ENCODE results near the gene DDX42.

The DDX42 gene

DNA sequence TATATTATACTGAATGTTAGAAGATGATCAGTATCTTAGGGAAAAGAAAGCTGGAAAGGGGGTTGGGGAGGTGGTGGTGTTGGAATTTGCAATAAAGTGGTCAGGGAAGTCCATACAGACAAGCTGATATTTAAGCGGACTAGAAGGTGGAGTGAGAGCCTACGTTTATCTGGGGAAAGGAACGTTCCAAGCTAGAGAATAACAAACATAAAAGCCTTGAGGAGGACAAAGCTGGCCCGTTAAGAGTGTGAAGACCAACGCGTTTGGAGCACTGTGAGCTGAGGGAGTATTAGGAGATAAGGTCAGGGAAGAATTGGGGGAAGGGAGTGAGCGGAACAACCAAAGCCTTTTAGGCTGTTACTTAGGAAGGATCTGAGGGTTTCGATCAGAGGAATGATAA is 1.4 kb downstream of the DDX42 start:
- no peak for DNase-seq (ENCODE audit: low spot score)
- TF ChIP-seq, protein P1, sequence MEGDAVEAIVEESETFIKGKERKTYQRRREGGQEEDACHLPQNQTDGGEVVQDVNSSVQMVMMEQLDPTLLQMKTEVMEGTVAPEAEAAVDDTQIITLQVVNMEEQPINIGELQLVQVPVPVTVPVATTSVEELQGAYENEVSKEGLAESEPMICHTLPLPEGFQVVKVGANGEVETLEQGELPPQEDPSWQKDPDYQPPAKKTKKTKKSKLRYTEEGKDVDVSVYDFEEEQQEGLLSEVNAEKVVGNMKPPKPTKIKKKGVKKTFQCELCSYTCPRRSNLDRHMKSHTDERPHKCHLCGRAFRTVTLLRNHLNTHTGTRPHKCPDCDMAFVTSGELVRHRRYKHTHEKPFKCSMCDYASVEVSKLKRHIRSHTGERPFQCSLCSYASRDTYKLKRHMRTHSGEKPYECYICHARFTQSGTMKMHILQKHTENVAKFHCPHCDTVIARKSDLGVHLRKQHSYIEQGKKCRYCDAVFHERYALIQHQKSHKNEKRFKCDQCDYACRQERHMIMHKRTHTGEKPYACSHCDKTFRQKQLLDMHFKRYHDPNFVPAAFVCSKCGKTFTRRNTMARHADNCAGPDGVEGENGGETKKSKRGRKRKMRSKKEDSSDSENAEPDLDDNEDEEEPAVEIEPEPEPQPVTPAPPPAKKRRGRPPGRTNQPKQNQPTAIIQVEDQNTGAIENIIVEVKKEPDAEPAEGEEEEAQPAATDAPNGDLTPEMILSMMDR (IDR thresholded peaks at IDR 0.05; ENCODE audit: borderline replicate concordance, control extremely low read depth, extremely low read depth, insufficient read depth, missing control alignments) = no peak
- in situ Hi-C loops (cut with MboI; ENCODE audit: low sequenced_read_pairs, unreplicated experiment) = no loop called here

DNA sequence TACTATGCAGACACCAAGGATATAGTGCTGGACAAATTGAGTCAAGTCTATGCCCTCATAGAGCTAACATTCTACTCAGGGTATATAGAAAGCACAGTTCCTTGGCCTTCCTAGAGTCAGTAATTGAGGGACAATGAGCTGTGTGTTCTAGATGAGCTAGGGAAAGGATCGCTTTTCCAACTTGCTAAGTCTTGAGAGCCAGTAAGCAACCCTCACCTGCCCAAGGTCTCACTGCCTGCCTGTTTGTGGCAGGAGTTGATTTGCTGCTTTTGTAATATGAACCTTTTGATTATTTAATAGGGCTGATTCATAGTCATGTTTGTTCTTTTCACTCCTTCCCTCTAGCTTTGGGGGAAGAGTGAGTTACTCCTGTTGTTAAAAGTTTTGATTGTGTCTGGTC is 6.5 kb downstream of the DDX42 start:
- TF ChIP-seq, protein P1 (IDR thresholded peaks at IDR 0.05; ENCODE audit: borderline replicate concordance, control extremely low read depth, extremely low read depth, insufficient read depth, missing control alignments) = no peak
- no peak for DNase-seq (ENCODE audit: low spot score)
- in situ Hi-C loops (cut with MboI; ENCODE audit: low sequenced_read_pairs, unreplicated experiment) = no loop called here

DNA sequence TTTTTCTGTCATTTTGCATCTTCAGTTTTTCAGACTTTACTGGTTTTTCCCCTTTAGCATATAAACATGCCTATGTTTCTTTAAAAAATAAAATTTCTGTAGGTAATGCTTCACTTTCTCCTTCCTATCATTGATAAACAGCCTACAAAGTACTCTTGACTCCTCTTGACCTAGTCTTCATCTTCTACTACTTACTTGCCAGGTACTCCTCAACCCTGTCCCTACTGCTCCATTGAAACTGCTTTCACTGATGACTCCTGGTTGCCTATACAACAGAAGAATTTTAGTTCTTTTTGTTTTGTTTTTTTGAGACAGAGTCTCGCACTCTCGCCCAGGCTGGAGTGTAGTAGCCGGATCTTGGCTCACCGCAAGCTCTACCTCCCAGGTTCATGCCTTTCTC is 7.0 kb downstream of the DDX42 start:
- TF ChIP-seq, protein P1 (IDR thresholded peaks at IDR 0.05; ENCODE audit: borderline replicate concordance, control extremely low read depth, extremely low read depth, insufficient read depth, missing control alignments) = no peak
- in situ Hi-C loops (cut with MboI; ENCODE audit: low sequenced_read_pairs, unreplicated experiment) = no loop called here
- no peak for DNase-seq (ENCODE audit: low spot score)

DNA sequence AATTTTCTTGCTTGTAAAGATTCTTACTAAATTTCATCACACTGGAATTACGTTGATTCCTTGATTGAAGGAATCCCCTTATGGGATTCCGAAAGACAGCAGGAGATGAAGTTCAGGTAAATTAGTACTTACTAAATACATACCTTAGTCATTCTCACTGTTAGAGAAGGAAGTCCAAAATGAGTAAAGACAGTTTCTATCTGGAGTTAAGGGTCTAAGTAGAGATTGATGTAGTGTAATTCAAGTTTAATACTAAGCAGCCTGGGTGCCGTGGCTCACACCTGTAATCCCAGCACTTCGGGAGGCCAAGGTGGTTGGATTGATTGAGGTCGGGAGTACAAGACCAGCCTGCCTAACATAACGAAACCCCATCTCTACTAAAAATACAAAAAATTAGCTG is 9.6 kb downstream of the DDX42 start:
- in situ Hi-C loops (cut with MboI; ENCODE audit: low sequenced_read_pairs, unreplicated experiment) = no loop called here
- TF ChIP-seq, protein P1 (IDR thresholded peaks at IDR 0.05; ENCODE audit: borderline replicate concordance, control extremely low read depth, extremely low read depth, insufficient read depth, missing control alignments) = no peak
- no peak for DNase-seq (ENCODE audit: low spot score)

DNA sequence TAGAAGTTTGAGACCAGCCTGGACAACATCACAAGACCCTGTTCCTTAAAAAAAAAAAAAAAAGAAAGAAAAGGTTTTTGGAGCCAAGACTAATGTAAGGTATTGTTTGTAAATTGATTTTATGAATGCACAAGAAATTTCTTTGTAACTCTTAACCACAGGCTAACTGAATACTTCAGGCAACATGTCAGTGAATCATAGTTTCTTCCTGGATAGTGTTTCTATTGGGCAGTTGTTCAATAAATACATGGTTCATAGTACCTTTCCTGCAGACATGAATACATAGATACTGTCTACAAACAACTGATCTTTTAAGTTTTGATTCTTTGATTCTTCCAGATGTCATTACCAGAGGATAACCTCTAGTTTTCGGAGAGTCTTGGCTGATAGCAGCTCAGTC is 11.6 kb downstream of the DDX42 start:
- no peak for DNase-seq (ENCODE audit: low spot score)
- in situ Hi-C loops (cut with MboI; ENCODE audit: low sequenced_read_pairs, unreplicated experiment) = no loop called here
- TF ChIP-seq, protein P1 (IDR thresholded peaks at IDR 0.05; ENCODE audit: borderline replicate concordance, control extremely low read depth, extremely low read depth, insufficient read depth, missing control alignments) = no peak

DNA sequence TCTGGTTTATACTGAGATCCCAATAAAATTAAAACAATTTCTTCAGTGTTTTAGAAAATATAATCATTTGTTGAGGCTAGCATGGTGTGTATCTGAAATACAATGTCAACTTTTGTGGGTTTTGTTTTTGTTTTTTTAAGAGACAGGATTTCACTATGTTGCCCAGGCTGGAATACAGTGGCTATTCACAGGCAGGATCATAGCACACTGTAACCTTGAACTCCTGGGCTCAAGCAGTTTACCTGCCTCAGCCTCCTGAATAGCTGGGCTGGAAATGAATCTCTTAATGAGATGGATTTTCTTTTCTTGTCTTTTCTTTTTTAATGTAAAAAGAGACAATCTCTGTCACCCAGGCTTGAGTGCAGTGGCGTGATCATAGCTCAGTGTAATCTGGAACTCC is 12.1 kb downstream of the DDX42 start:
- DNase-seq (ENCODE audit: low spot score) = no peak
- in situ Hi-C loops (cut with MboI; ENCODE audit: low sequenced_read_pairs, unreplicated experiment) = no loop called here
- TF ChIP-seq, protein P1 (IDR thresholded peaks at IDR 0.05; ENCODE audit: borderline replicate concordance, control extremely low read depth, extremely low read depth, insufficient read depth, missing control alignments) = no peak
